GM23248 (cell line): ENCODE measurements around the gene LRFN4.

Experiments
- EZH2 ChIP-seq: fragments of 200-600 bp; sonication (generic); IDR thresholded peaks from 2 replicates; pipeline ENCODE4 v1.6.1; 2018; ENCODE audit warnings: antibody characterized with exemption, mild to moderate bottlenecking; ENCODE audit not compliant: insufficient read depth, poor library complexity, severe bottlenecking
- EZH2phosphoT487 ChIP-seq: fragments of 200-600 bp; sonication (generic); IDR thresholded peaks from 2 replicates; pipeline ENCODE4 v1.6.1; 2018; ENCODE audit warnings: antibody characterized with exemption, moderate library complexity, mild to moderate bottlenecking, low read depth; ENCODE audit not compliant: insufficient read depth

GRCh38 chr11:66904981-66905521 is 48.2 kb downstream of the LRFN4 start:
- no peak for TF ChIP-seq EZH2
- no peak for TF ChIP-seq EZH2phosphoT487
